ENCODE results near the gene COL23A1. TPM values are rescaled to one million over a fixed set of nuclear protein-coding genes. Genes with fewer than 3 reads are reported as not detected.
A peak's percentile ranks its signal among the peaks of the same experiment; 100 is the strongest.

Gene COL23A1
- total and polyA plus RNA-seq, 2 experiments from 2014 or later, result 4.8 to 8.2 TPM

DNA sequence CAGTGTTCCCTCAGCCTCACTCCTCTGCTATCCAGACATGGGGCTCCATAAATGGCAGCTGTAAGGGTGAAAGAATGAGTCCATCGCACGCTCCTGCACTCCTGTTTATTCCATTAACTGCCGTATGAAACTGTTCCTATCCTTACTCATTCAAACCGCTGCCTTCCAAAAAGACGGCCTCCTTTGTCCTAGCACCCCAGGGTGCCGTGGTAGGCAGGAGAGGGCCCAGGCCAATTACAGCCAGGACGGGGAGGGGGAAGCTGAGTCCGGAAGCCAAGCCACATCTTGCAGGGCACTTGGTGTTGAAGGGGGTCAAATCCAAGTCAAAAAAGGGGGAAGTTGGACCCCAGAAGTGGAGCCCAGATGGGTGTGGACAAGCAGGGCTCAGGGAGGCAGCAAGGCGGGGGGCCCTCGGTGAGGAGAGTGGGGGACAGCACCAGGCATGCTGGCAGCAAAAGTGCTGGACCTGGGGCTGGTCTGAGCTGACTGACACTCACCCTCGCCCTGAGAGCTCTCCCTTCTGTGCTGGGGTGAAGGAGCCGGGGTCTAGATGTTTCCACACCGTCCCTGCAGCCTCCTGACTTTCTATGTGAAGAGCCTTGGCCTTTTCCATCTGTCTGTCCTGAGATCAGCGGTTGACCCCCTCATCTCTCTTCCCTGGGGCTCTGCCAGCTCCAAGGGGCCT, 63.3 kb downstream of the COL23A1 start:
- no peaks in the 10 kb centered on the region for H3K9me3 Mint-ChIP-seq
- ATAC-seq (peak; percentile 66), DNase-seq (ENCODE audit: low spot score) (no peak)
- H3K27ac Mint-ChIP-seq, result peak overlapping the region; percentile 49; the same call in 1 of the 2 replicates
- Histone ChIP-seq H3K9me2 (ENCODE audit: insufficient read depth) (no peaks in the 10 kb centered on the region), H3K27me3 (ENCODE audit: insufficient read depth) (no peaks in the 10 kb centered on the region), H3K79me2 (replicated peaks; ENCODE audit: insufficient read depth) (no peaks in the 10 kb centered on the region), H3F3A (replicated peaks; ENCODE audit: low read depth) (no peaks in the 10 kb centered on the region), H2AFZ (no peak overlapping the region), H4K20me1 (replicated peaks; ENCODE audit: insufficient read depth) (no peaks in the 10 kb centered on the region), H3K4me2 (peak overlapping the region; percentile 55), H3K4me3 (no peak overlapping the region), H3K36me3 (ENCODE audit: insufficient read depth) (no peaks in the 10 kb centered on the region), H3K4me1 (ENCODE audit: insufficient read depth) (peaks cover 15% of the 10 kb centered on the region), H3K27ac (ENCODE audit: low read depth) (no peak overlapping the region)
- peaks cover 23% of the 10 kb centered on the region for H3K4me1 Mint-ChIP-seq
- H3K36me3 Mint-ChIP-seq (ENCODE audit: low read depth), result no peaks in the 10 kb centered on the region; the same call in 2 of the 3 replicates
- TF ChIP-seq, protein P1, sequence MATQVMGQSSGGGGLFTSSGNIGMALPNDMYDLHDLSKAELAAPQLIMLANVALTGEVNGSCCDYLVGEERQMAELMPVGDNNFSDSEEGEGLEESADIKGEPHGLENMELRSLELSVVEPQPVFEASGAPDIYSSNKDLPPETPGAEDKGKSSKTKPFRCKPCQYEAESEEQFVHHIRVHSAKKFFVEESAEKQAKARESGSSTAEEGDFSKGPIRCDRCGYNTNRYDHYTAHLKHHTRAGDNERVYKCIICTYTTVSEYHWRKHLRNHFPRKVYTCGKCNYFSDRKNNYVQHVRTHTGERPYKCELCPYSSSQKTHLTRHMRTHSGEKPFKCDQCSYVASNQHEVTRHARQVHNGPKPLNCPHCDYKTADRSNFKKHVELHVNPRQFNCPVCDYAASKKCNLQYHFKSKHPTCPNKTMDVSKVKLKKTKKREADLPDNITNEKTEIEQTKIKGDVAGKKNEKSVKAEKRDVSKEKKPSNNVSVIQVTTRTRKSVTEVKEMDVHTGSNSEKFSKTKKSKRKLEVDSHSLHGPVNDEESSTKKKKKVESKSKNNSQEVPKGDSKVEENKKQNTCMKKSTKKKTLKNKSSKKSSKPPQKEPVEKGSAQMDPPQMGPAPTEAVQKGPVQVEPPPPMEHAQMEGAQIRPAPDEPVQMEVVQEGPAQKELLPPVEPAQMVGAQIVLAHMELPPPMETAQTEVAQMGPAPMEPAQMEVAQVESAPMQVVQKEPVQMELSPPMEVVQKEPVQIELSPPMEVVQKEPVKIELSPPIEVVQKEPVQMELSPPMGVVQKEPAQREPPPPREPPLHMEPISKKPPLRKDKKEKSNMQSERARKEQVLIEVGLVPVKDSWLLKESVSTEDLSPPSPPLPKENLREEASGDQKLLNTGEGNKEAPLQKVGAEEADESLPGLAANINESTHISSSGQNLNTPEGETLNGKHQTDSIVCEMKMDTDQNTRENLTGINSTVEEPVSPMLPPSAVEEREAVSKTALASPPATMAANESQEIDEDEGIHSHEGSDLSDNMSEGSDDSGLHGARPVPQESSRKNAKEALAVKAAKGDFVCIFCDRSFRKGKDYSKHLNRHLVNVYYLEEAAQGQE (IDR thresholded peaks at IDR 0.05; ENCODE audit: unreplicated experiment), result no peak
- no peak for TF ChIP-seq POLR2AphosphoS5 (IDR thresholded peaks at IDR 0.05; ENCODE audit: low read depth)
- TF ChIP-seq EZH2phosphoT487 (IDR thresholded peaks at IDR 0.05; ENCODE audit: unreplicated experiment), result no peak
- TF ChIP-seq, protein P2, sequence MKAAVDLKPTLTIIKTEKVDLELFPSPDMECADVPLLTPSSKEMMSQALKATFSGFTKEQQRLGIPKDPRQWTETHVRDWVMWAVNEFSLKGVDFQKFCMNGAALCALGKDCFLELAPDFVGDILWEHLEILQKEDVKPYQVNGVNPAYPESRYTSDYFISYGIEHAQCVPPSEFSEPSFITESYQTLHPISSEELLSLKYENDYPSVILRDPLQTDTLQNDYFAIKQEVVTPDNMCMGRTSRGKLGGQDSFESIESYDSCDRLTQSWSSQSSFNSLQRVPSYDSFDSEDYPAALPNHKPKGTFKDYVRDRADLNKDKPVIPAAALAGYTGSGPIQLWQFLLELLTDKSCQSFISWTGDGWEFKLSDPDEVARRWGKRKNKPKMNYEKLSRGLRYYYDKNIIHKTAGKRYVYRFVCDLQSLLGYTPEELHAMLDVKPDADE (IDR thresholded peaks at IDR 0.05), result no peak
- no peak for TF ChIP-seq EZH2 (IDR thresholded peaks at IDR 0.05; ENCODE audit: low read depth, unreplicated experiment)
- TF ChIP-seq ZNF114 (CRISPR knock-in tag; IDR thresholded peaks at IDR 0.05), result no peak
- TF ChIP-seq STAT1 (IDR thresholded peaks at IDR 0.05; ENCODE audit: unreplicated experiment), result no peak
- TF ChIP-seq ZNF331 (CRISPR knock-in tag; IDR thresholded peaks at IDR 0.05; ENCODE audit: low read depth), result no peak
- TF ChIP-seq, protein P3, sequence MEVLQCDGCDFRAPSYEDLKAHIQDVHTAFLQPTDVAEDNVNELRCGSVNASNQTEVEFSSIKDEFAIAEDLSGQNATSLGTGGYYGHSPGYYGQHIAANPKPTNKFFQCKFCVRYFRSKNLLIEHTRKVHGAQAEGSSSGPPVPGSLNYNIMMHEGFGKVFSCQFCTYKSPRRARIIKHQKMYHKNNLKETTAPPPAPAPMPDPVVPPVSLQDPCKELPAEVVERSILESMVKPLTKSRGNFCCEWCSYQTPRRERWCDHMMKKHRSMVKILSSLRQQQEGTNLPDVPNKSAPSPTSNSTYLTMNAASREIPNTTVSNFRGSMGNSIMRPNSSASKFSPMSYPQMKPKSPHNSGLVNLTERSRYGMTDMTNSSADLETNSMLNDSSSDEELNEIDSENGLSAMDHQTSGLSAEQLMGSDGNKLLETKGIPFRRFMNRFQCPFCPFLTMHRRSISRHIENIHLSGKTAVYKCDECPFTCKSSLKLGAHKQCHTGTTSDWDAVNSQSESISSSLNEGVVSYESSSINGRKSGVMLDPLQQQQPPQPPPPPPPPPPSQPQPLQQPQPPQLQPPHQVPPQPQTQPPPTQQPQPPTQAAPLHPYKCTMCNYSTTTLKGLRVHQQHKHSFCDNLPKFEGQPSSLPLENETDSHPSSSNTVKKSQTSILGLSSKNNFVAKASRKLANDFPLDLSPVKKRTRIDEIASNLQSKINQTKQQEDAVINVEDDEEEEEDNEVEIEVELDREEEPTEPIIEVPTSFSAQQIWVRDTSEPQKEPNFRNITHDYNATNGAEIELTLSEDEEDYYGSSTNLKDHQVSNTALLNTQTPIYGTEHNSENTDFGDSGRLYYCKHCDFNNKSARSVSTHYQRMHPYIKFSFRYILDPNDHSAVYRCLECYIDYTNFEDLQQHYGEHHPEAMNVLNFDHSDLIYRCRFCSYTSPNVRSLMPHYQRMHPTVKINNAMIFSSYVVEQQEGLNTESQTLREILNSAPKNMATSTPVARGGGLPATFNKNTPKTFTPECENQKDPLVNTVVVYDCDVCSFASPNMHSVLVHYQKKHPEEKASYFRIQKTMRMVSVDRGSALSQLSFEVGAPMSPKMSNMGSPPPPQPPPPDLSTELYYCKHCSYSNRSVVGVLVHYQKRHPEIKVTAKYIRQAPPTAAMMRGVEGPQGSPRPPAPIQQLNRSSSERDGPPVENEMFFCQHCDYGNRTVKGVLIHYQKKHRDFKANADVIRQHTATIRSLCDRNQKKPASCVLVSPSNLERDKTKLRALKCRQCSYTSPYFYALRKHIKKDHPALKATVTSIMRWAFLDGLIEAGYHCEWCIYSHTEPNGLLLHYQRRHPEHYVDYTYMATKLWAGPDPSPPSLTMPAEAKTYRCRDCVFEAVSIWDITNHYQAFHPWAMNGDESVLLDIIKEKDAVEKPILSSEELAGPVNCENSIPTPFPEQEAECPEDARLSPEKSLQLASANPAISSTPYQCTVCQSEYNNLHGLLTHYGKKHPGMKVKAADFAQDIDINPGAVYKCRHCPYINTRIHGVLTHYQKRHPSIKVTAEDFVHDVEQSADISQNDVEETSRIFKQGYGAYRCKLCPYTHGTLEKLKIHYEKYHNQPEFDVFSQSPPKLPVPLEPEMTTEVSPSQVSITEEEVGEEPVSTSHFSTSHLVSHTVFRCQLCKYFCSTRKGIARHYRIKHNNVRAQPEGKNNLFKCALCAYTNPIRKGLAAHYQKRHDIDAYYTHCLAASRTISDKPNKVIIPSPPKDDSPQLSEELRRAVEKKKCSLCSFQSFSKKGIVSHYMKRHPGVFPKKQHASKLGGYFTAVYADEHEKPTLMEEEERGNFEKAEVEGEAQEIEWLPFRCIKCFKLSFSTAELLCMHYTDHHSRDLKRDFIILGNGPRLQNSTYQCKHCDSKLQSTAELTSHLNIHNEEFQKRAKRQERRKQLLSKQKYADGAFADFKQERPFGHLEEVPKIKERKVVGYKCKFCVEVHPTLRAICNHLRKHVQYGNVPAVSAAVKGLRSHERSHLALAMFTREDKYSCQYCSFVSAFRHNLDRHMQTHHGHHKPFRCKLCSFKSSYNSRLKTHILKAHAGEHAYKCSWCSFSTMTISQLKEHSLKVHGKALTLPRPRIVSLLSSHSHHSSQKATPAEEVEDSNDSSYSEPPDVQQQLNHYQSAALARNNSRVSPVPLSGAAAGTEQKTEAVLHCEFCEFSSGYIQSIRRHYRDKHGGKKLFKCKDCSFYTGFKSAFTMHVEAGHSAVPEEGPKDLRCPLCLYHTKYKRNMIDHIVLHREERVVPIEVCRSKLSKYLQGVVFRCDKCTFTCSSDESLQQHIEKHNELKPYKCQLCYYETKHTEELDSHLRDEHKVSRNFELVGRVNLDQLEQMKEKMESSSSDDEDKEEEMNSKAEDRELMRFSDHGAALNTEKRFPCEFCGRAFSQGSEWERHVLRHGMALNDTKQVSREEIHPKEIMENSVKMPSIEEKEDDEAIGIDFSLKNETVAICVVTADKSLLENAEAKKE (CRISPR knock-in tag; IDR thresholded peaks at IDR 0.05), result no peak
- no peak for TF ChIP-seq NANOG (IDR thresholded peaks at IDR 0.05; ENCODE audit: borderline replicate concordance)
- no peak for TF ChIP-seq CREB1 (CRISPR knock-in tag; IDR thresholded peaks at IDR 0.05; ENCODE audit: low read depth)
- TF ChIP-seq, protein P4, sequence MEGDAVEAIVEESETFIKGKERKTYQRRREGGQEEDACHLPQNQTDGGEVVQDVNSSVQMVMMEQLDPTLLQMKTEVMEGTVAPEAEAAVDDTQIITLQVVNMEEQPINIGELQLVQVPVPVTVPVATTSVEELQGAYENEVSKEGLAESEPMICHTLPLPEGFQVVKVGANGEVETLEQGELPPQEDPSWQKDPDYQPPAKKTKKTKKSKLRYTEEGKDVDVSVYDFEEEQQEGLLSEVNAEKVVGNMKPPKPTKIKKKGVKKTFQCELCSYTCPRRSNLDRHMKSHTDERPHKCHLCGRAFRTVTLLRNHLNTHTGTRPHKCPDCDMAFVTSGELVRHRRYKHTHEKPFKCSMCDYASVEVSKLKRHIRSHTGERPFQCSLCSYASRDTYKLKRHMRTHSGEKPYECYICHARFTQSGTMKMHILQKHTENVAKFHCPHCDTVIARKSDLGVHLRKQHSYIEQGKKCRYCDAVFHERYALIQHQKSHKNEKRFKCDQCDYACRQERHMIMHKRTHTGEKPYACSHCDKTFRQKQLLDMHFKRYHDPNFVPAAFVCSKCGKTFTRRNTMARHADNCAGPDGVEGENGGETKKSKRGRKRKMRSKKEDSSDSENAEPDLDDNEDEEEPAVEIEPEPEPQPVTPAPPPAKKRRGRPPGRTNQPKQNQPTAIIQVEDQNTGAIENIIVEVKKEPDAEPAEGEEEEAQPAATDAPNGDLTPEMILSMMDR (conservative IDR thresholded peaks at IDR 0.05; ENCODE audit: low read depth in 2 of 2), result no peak
- no peak for TF ChIP-seq JUNB (IDR thresholded peaks at IDR 0.05; ENCODE audit: unreplicated experiment)
- no peak overlapping the region; the same call in 2 of the 3 replicates for H3K4me3 Mint-ChIP-seq
- H3K27me3 Mint-ChIP-seq (ENCODE audit: insufficient read depth, low read depth, poor library complexity), result peaks cover 3% of the 10 kb centered on the region

Data from GM23338 (cell line).